ENCODE results near the gene SLC2A11.

DNA sequence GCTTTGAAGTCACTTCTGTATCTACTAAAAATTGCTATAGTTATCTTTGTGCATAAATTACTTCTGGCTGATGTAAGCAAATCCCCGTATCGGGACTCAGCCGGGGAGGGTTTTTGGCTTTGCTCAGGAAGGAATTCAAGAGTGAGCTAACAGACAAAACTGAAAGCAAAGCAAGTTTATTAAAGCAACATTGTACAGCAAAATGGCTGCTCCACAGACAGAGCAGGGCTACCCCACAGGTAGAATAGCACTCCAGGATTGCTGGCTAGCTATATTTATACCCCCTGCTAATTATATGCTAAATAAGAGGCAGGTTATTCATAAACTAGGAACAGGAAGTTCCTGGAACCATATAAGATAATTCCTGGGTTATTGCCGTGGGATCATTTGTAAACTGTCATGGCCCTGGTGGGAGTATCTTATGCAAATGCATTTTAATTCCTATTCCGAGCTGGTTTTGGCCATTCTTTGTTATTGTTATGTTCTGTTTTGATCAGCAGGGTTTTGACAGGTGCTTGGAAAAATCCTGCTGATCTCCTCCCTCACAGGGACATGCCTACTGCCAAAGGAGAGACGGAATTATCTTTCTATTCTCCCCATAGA, 51.7 kb downstream of the SLC2A11 start:
- TF ChIP-seq, protein P1, sequence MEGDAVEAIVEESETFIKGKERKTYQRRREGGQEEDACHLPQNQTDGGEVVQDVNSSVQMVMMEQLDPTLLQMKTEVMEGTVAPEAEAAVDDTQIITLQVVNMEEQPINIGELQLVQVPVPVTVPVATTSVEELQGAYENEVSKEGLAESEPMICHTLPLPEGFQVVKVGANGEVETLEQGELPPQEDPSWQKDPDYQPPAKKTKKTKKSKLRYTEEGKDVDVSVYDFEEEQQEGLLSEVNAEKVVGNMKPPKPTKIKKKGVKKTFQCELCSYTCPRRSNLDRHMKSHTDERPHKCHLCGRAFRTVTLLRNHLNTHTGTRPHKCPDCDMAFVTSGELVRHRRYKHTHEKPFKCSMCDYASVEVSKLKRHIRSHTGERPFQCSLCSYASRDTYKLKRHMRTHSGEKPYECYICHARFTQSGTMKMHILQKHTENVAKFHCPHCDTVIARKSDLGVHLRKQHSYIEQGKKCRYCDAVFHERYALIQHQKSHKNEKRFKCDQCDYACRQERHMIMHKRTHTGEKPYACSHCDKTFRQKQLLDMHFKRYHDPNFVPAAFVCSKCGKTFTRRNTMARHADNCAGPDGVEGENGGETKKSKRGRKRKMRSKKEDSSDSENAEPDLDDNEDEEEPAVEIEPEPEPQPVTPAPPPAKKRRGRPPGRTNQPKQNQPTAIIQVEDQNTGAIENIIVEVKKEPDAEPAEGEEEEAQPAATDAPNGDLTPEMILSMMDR (IDR thresholded peaks at IDR 0.05): no peak
- peak in 1 of 2 donors; percentile 25 for TF ChIP-seq POLR2A (IDR thresholded peaks at IDR 0.05)

Measured in adrenal gland (tissue), 5 donors.